Suprapubic skin (tissue), 3 donors: ENCODE results near the gene NUDCD2.

Experiments used
- CTCF ChIP-seq, 2 donors: fragments of 200-600 bp in 1 of 2; fragments of 450-650 bp in 1 of 2; sonication (generic) in 1 of 2; IDR thresholded peaks; one replicate each; pipeline ENCODE4 v1.5.1; 2016 to 2019; ENCODE audit warnings: antibody characterized with exemption in 2 of 2, mild to moderate bottlenecking in 1 of 2, moderate library complexity in 1 of 2
- EP300 ChIP-seq: sonication (generic); formaldehyde crosslinking; IDR thresholded peaks from one replicate; pipeline ENCODE4 v1.6.1; 2017; ENCODE audit warnings: antibody characterized with exemption

GRCh38 chr5:163489055-163489744 lies 29.3 kb upstream of the NUDCD2 start:
- TF ChIP-seq EP300: no peak
- TF ChIP-seq CTCF (IDR thresholded peaks at IDR 0.05): no peak
